Measurements from ENCODE around the gene GJD4.

DNA sequence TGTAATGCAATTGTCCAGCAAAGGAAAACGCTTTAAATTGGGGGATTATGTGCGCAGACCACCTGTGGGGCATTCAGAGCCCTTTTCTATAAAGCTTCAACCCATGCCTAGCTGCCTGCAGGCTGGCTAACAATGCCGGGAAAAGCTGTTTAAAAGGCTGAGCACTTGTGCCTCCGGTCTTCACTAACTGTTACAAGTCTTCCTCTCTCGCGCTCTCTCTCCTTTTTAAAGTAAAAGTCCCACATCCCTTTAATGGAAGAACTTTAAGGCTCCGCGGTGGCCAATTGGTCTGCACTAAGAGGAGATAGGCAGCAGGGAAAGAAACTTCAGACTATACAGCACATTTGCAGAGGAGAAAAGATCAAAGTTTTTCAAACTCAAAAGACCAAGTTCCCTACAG, 32.3 kb downstream of the GJD4 start:
- TF ChIP-seq CTCF (IDR thresholded peaks at IDR 0.05 in 2 of 3, conservative IDR thresholded peaks at IDR 0.05 in 1 of 3; ENCODE audit: borderline replicate concordance in 1 of 3, insufficient read depth in 1 of 3, low read depth in 2 of 3, low read length in 2 of 3) (no peak), EGR1 (IDR thresholded peaks at IDR 0.05; ENCODE audit: low read depth) (no peak), EZH2phosphoT487 (IDR thresholded peaks at IDR 0.05; ENCODE audit: borderline replicate concordance) (no peak), ZNF274 (IDR thresholded peaks at IDR 0.05; ENCODE audit: low read depth, low read length) (no peak), FOSL1 (IDR thresholded peaks at IDR 0.05; ENCODE audit: low read depth) (no peak), CEBPB (IDR thresholded peaks at IDR 0.05; ENCODE audit: low read depth) (no peak), EZH2 (IDR thresholded peaks at IDR 0.05) (no peak), POLR2A (IDR thresholded peaks at IDR 0.05; ENCODE audit: borderline replicate concordance, extremely low read depth, insufficient read depth, insufficient read length) (no peak)
